ENCODE results near the gene NR4A3. TPM values are rescaled to one million over a fixed set of nuclear protein-coding genes. Genes with fewer than 3 reads are reported as not detected.

The NR4A3 gene
- total and polyA plus RNA-seq, 10 of the 15 experiments (the other 5 are each of a cell fraction or from before 2014, with no cell fraction given): 0.04 to 2.1 (median 0.64) TPM; not detected in 1

DNA sequence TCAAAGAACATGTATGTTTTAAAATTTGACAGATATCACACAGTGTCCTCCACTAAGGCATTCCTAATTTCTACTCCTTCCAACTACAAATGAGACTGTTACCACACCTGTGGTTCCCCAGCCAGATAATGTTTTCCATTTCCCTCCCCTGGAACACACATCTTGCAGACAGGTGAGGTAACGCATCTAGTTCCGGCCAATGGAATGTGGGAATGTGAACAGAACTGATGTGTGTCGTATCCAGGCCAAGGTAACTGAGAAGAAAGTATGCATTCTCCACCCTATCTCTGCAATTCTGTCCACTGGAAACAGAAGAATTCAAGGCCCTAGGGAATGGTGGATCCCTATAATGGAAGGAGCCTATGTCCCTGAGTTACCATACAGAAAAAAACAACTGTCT is 19.9 kb upstream of the NR4A3 start (continued):
- no peak for TF ChIP-seq IRF4 (IDR thresholded peaks at IDR 0.05; ENCODE audit: low read depth, low read length)

DNA sequence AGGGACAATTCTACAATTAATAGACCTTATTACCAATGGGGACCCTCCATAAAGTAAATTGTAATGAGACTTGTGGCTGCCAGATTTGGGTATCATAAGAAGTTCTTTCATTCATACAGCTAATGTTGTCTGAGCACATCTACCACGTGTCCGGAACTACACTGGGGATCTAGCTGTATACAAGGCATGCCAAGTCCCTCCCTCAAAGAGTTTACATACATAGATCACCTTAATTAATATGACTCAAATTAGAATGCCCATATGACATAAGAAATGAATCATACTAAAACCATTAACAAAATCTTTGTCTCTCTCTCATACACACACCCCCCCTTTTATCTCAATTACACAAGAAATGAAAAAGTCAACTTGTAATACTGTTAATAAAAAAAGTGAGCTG is 18.0 kb upstream of the NR4A3 start:
- in situ Hi-C loops (cut with MboI) (loop anchor here (10.0 to 25.0 kb wide), 3 partner anchors 209 to 521 kb away; no protein-coding TSS in a partner anchor), intact Hi-C loops (cut with micrococcal nuclease; ENCODE audit: unreplicated experiment) (no loop called here)
- CTCF ChIA-PET: interaction anchor here (1.0 to 1.5 kb wide), 3 partner anchors 21 to 504 kb away, joined by 3 to 6 read pairs (median 4); no protein-coding TSS in a partner anchor
- RAD21 ChIA-PET (ENCODE audit: unreplicated experiment): interaction anchor here (0.6 to 2.2 kb wide), 4 partner anchors 16 to 577 kb away, joined by 4 to 5 read pairs (median 4); no protein-coding TSS in a partner anchor
- POLR2A ChIA-PET: no interaction called here
- Histone ChIP-seq H3K36me3 (ENCODE audit: control insufficient read depth in 2 of 2, insufficient read depth in 2 of 2, low read length in 1 of 2) (no peaks in the 10 kb centered on the region), H3K79me2 (ENCODE audit: control insufficient read depth, insufficient read depth, low read length) (no peaks in the 10 kb centered on the region), H3K27me3 (replicated peaks in 1 of 2; ENCODE audit: control insufficient read depth in 2 of 2, insufficient read depth in 2 of 2, low read length in 1 of 2) (no peaks in the 10 kb centered on the region), H3K9ac (ENCODE audit: control insufficient read depth, insufficient read depth, low read length) (no peak overlapping the region), H4K20me1 (ENCODE audit: control insufficient read depth, insufficient read depth) (no peaks in the 10 kb centered on the region), H3K27ac (ENCODE audit: control insufficient read depth, insufficient read depth) (no peak overlapping the region), H2AFZ (ENCODE audit: control insufficient read depth, low read depth, low read length) (no peak overlapping the region), H3K4me3 (no peak overlapping the region), H3K4me2 (ENCODE audit: control insufficient read depth, insufficient read depth) (no peak overlapping the region), H3K9me3 (replicated peaks; ENCODE audit: control insufficient read depth, insufficient read depth, low read length) (no peaks in the 10 kb centered on the region), H3K4me1 (ENCODE audit: control insufficient read depth, insufficient read depth, low read length) (no peaks in the 10 kb centered on the region)
- DNase-seq (ENCODE audit: low read depth, low spot score): no peak
- no peak for FAIRE-seq
- TF ChIP-seq, protein P1, sequence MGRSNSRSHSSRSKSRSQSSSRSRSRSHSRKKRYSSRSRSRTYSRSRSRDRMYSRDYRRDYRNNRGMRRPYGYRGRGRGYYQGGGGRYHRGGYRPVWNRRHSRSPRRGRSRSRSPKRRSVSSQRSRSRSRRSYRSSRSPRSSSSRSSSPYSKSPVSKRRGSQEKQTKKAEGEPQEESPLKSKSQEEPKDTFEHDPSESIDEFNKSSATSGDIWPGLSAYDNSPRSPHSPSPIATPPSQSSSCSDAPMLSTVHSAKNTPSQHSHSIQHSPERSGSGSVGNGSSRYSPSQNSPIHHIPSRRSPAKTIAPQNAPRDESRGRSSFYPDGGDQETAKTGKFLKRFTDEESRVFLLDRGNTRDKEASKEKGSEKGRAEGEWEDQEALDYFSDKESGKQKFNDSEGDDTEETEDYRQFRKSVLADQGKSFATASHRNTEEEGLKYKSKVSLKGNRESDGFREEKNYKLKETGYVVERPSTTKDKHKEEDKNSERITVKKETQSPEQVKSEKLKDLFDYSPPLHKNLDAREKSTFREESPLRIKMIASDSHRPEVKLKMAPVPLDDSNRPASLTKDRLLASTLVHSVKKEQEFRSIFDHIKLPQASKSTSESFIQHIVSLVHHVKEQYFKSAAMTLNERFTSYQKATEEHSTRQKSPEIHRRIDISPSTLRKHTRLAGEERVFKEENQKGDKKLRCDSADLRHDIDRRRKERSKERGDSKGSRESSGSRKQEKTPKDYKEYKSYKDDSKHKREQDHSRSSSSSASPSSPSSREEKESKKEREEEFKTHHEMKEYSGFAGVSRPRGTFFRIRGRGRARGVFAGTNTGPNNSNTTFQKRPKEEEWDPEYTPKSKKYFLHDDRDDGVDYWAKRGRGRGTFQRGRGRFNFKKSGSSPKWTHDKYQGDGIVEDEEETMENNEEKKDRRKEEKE (IDR thresholded peaks at IDR 0.05): no peak
- TF ChIP-seq, protein P2, sequence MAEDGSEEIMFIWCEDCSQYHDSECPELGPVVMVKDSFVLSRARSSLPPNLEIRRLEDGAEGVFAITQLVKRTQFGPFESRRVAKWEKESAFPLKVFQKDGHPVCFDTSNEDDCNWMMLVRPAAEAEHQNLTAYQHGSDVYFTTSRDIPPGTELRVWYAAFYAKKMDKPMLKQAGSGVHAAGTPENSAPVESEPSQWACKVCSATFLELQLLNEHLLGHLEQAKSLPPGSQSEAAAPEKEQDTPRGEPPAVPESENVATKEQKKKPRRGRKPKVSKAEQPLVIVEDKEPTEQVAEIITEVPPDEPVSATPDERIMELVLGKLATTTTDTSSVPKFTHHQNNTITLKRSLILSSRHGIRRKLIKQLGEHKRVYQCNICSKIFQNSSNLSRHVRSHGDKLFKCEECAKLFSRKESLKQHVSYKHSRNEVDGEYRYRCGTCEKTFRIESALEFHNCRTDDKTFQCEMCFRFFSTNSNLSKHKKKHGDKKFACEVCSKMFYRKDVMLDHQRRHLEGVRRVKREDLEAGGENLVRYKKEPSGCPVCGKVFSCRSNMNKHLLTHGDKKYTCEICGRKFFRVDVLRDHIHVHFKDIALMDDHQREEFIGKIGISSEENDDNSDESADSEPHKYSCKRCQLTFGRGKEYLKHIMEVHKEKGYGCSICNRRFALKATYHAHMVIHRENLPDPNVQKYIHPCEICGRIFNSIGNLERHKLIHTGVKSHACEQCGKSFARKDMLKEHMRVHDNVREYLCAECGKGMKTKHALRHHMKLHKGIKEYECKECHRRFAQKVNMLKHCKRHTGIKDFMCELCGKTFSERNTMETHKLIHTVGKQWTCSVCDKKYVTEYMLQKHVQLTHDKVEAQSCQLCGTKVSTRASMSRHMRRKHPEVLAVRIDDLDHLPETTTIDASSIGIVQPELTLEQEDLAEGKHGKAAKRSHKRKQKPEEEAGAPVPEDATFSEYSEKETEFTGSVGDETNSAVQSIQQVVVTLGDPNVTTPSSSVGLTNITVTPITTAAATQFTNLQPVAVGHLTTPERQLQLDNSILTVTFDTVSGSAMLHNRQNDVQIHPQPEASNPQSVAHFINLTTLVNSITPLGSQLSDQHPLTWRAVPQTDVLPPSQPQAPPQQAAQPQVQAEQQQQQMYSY (CRISPR knock-in tag; IDR thresholded peaks at IDR 0.05): no peak
- TF ChIP-seq NR2C1 (IDR thresholded peaks at IDR 0.05): no peak
- TF ChIP-seq WRNIP1 (IDR thresholded peaks at IDR 0.05; ENCODE audit: borderline replicate concordance, low read depth, low read length): no peak
- TF ChIP-seq NR2F1 (conservative IDR thresholded peaks at IDR 0.05): no peak
- TF ChIP-seq SMAD5 (IDR thresholded peaks at IDR 0.05; ENCODE audit: low read depth): no peak
- no peak for TF ChIP-seq ATF7 (IDR thresholded peaks at IDR 0.05; ENCODE audit: low read depth)
- SMC1A ChIA-PET (ENCODE audit: uncharacterized antibody, unreplicated experiment): interaction anchor here (1.0 to 1.5 kb wide), 5 partner anchors 208 to 619 kb away, joined by 3 to 4 read pairs (median 3); no protein-coding TSS in a partner anchor
- no peak for ATAC-seq
- BruUV-seq (replicated peaks): no TSS peak
- 75% methylated on average over 2 of the region's 2 CpGs for WGBS (ENCODE audit: insufficient coverage, insufficient replicate concordance, low lambda C conversion rate, missing lambda C conversion rate)

Measured in GM12878 (cell line).